ENCODE results near the gene PHF2. TPM values are rescaled to one million over a fixed set of nuclear protein-coding genes. Genes with fewer than 3 reads are reported as not detected.
"Not testable (repeated sequence)": the region's sequence is repeated elsewhere in the genome, so short reads cannot be mapped to it uniquely, and the experiment has no call there.

The PHF2 gene
- total RNA-seq, 1 donor from 2014 or later: 29.4 TPM

- H3K4me3 Mint-ChIP-seq (ENCODE audit: unreplicated experiment): peak overlapping the region; percentile 35
- H3K36me3 Mint-ChIP-seq (ENCODE audit: low read depth): peaks cover 5% of the 10 kb centered on the region
- DNase-seq (ENCODE audit: low spot score): peak; percentile 77
These were observed 94.0 kb downstream of the PHF2 start for GRCh38 chr9:93670208-93671019.

GRCh38 chr9:93671020-93671338, 94.6 kb downstream of the PHF2 start:
- H3K9me3 Mint-ChIP-seq (ENCODE audit: low read depth): no peaks in the 10 kb centered on the region
- no peak for TF ChIP-seq CTCF (IDR thresholded peaks at IDR 0.05)
- DNase-seq (ENCODE audit: low spot score): no peak
- H3K36me3 Mint-ChIP-seq (ENCODE audit: low read depth): peaks cover 3% of the 10 kb centered on the region
- H3K4me3 Mint-ChIP-seq (ENCODE audit: unreplicated experiment): no peak overlapping the region
- no peaks in the 10 kb centered on the region for H3K4me1 Mint-ChIP-seq (ENCODE audit: low read depth)
- no peaks in the 10 kb centered on the region for H3K27me3 Mint-ChIP-seq (ENCODE audit: low read depth)
- H3K27ac Mint-ChIP-seq (ENCODE audit: unreplicated experiment): peak overlapping the region; percentile 87

More at GRCh38 chr9:93670208-93671019, 94.0 kb downstream of the PHF2 start:
- no peak for TF ChIP-seq CTCF (IDR thresholded peaks at IDR 0.05)
- Mint-ChIP-seq H3K27ac (ENCODE audit: unreplicated experiment) (peak overlapping the region; percentile 87), H3K4me1 (ENCODE audit: low read depth) (no peaks in the 10 kb centered on the region), H3K9me3 (ENCODE audit: low read depth) (no peaks in the 10 kb centered on the region), H3K27me3 (ENCODE audit: low read depth) (no peaks in the 10 kb centered on the region)

GRCh38 chr9:93672330-93673020, 96.1 kb downstream of the PHF2 start:
- not testable (repeated sequence) for H3K27me3 Mint-ChIP-seq (ENCODE audit: low read depth); H3K4me1 Mint-ChIP-seq (ENCODE audit: low read depth); H3K27ac Mint-ChIP-seq (ENCODE audit: unreplicated experiment); H3K36me3 Mint-ChIP-seq (ENCODE audit: low read depth); H3K9me3 Mint-ChIP-seq (ENCODE audit: low read depth); H3K4me3 Mint-ChIP-seq (ENCODE audit: unreplicated experiment)
- DNase-seq (ENCODE audit: low spot score): peak; percentile 15

- peaks cover 3% of the 10 kb centered on the region for H3K36me3 Mint-ChIP-seq (ENCODE audit: low read depth)
- H3K9me3 Mint-ChIP-seq (ENCODE audit: low read depth): no peaks in the 10 kb centered on the region
- no peaks in the 10 kb centered on the region for H3K4me1 Mint-ChIP-seq (ENCODE audit: low read depth)
- peak overlapping the region; percentile 9 for H3K27ac Mint-ChIP-seq (ENCODE audit: unreplicated experiment)
- no peak overlapping the region for H3K4me3 Mint-ChIP-seq (ENCODE audit: unreplicated experiment)
- peak; percentile 73 for DNase-seq (ENCODE audit: low spot score)
- no peak for TF ChIP-seq CTCF (IDR thresholded peaks at IDR 0.05)
- H3K27me3 Mint-ChIP-seq (ENCODE audit: low read depth): no peaks in the 10 kb centered on the region
These were observed 96.8 kb downstream of the PHF2 start for GRCh38 chr9:93673021-93673838.

- DNase-seq (ENCODE audit: low spot score): peak; percentile 69
- H3K4me3 Mint-ChIP-seq (ENCODE audit: unreplicated experiment): no peak overlapping the region
These were observed 97.5 kb downstream of the PHF2 start for GRCh38 chr9:93673839-93674334.

More at GRCh38 chr9:93673839-93674334, 97.5 kb downstream of the PHF2 start:
- no peaks in the 10 kb centered on the region for H3K27me3 Mint-ChIP-seq (ENCODE audit: low read depth)
- H3K27ac Mint-ChIP-seq (ENCODE audit: unreplicated experiment): no peak overlapping the region
- no peaks in the 10 kb centered on the region for H3K4me1 Mint-ChIP-seq (ENCODE audit: low read depth)
- no peaks in the 10 kb centered on the region for H3K9me3 Mint-ChIP-seq (ENCODE audit: low read depth)
- TF ChIP-seq CTCF (IDR thresholded peaks at IDR 0.05): no peak
- H3K36me3 Mint-ChIP-seq (ENCODE audit: low read depth): peaks cover 3% of the 10 kb centered on the region

Data from chondrocyte (in vitro differentiated cells).